IMR-90 (cell line): ENCODE results near the gene TBXAS1. TPM values are rescaled to one million over a fixed set of nuclear protein-coding genes. Genes with fewer than 3 reads are reported as not detected.

Source experiments
- ATAC-seq: fragments of 200-7000 bp; cut with Tn5 transposase; 2 replicates; pipeline ENCODE4 v1.9.1; 2020; ENCODE audit warnings: low read depth, mild to moderate bottlenecking, moderate library complexity
- BruUV-seq: library from RNA; stranded (reverse); fragments of 400-500 nt; replicated peaks from 2 replicates; lab custom pipeline; 2021; lab: Mats Ljungman, UMichigan
- CTCF ChIA-PET: fragments of 300-600 bp; formaldehyde crosslinking; extraction: SDS; loops from one replicate; lab custom pipeline; 2021; ENCODE audit warnings: antibody characterized with exemption; lab: Yijun Ruan, JAX
- POLR2A ChIA-PET: fragments of 300-600 bp; sonication (Branson Sonifier 250); formaldehyde crosslinking; loops from one replicate; lab custom pipeline; 2022; ENCODE audit warnings: antibody characterized with exemption; ENCODE audit not compliant: unreplicated experiment; lab: Charles Lee
- DNase-seq: peaks from one replicate; pipeline ENCODE4 v3.0.0; 2013
- H2AFZ ChIP-seq: replicated peaks from 2 replicates; pipeline ENCODE3; 2013; ENCODE audit warnings: low read length, mild to moderate bottlenecking; ENCODE audit not compliant: poor library complexity
- H2AK5ac ChIP-seq: 2 replicates; pipeline ENCODE4 v1.6.1; 2013; ENCODE audit warnings: low read depth, low read length, inconsistent platforms
- H2AK9ac ChIP-seq: replicated peaks from 2 replicates; pipeline ENCODE3; 2013; ENCODE audit warnings: mild to moderate bottlenecking, low read depth, low read length, moderate library complexity; ENCODE audit not compliant: poor library complexity
- H2BK120ac ChIP-seq: 2 replicates; pipeline ENCODE4 v1.6.1; 2013; ENCODE audit warnings: low read depth, low read length, inconsistent platforms
- H2BK15ac ChIP-seq: 3 replicates; pipeline ENCODE4 v1.6.1; 2013; ENCODE audit warnings: low read depth, low read length, inconsistent platforms
- H2BK20ac ChIP-seq: 2 replicates; pipeline ENCODE4 v1.6.1; 2013; ENCODE audit warnings: low read depth, mild to moderate bottlenecking, inconsistent platforms, low read length, moderate library complexity
- H2BK5ac ChIP-seq: 2 replicates; pipeline ENCODE4 v1.6.1; 2013; ENCODE audit warnings: mild to moderate bottlenecking, low read depth, low read length, inconsistent platforms; ENCODE audit not compliant: poor library complexity, severe bottlenecking
- H3K14ac ChIP-seq: replicated peaks from 2 replicates; pipeline ENCODE4 v1.6.1; 2013; ENCODE audit warnings: low read depth, low read length, inconsistent platforms
- H3K18ac ChIP-seq: 2 replicates; pipeline ENCODE4 v1.6.1; 2013; ENCODE audit warnings: low read depth, low read length, control low read depth
- H3K23ac ChIP-seq: 2 replicates; pipeline ENCODE4 v1.6.1; 2013; ENCODE audit warnings: low read depth, low read length, inconsistent platforms
- H3K27ac ChIP-seq: 2 replicates; pipeline ENCODE4 v1.5.1; 2013; ENCODE audit warnings: mild to moderate bottlenecking, control low read depth, low read length; ENCODE audit not compliant: insufficient read depth
- H3K27me3 ChIP-seq: 2 replicates; pipeline ENCODE4 v1.6.1; 2013; ENCODE audit warnings: low read length; ENCODE audit not compliant: control insufficient read depth, insufficient read depth
- H3K36me3 ChIP-seq: 2 replicates; pipeline ENCODE4 v1.6.1; 2013; ENCODE audit warnings: low read length, mixed read lengths; ENCODE audit not compliant: control insufficient read depth, insufficient read depth
- H3K4ac ChIP-seq: 2 replicates; pipeline ENCODE4 v1.6.1; 2013; ENCODE audit warnings: low read depth, low read length, inconsistent platforms
- H3K4me1 ChIP-seq: 2 replicates; pipeline ENCODE4 v1.6.1; 2013; ENCODE audit warnings: low read length, mixed read lengths; ENCODE audit not compliant: control insufficient read depth, insufficient read depth
- H3K4me2 ChIP-seq: 2 replicates; pipeline ENCODE4 v1.6.1; 2013; ENCODE audit warnings: low read depth, mild to moderate bottlenecking, control low read depth, low read length, moderate library complexity
- H3K4me3 ChIP-seq: 2 replicates; pipeline ENCODE4 v1.5.1; 2013; ENCODE audit warnings: low read depth, mild to moderate bottlenecking, control low read depth, low read length, moderate library complexity; ENCODE audit not compliant: insufficient read depth
- H3K56ac ChIP-seq: 2 replicates; pipeline ENCODE4 v1.6.1; 2013; ENCODE audit warnings: low read length, inconsistent platforms; ENCODE audit not compliant: insufficient read depth; ENCODE audit errors: extremely low read depth
- H3K79me1 ChIP-seq, 2 experiments: 2 replicates each; pipeline ENCODE4 v1.6.1; 2013; ENCODE audit warnings: low read length in 2 of 2, inconsistent platforms in 1 of 2, low read depth in 1 of 2
- H3K9ac ChIP-seq: 2 replicates; pipeline ENCODE4 v1.6.1; 2013; ENCODE audit warnings: low read depth, low read length, control low read depth
- H3K9me1 ChIP-seq: 2 replicates; pipeline ENCODE4 v1.6.1; 2013; ENCODE audit warnings: low read length, inconsistent platforms; ENCODE audit not compliant: insufficient read depth
- H3K9me3 ChIP-seq: 2 replicates; pipeline ENCODE4 v1.6.1; 2013; ENCODE audit warnings: low read length; ENCODE audit not compliant: control insufficient read depth, insufficient read depth
- H4K20me1 ChIP-seq: 2 replicates; pipeline ENCODE4 v1.6.1; 2013; ENCODE audit warnings: low read length, inconsistent platforms; ENCODE audit not compliant: insufficient read depth
- H4K5ac ChIP-seq: 2 replicates; pipeline ENCODE4 v1.6.1; 2013; ENCODE audit warnings: mild to moderate bottlenecking, low read depth, low read length, control low read depth
- H4K8ac ChIP-seq, 2 experiments: 2 replicates each; pipeline ENCODE4 v1.6.1; 2013; ENCODE audit warnings: low read depth in 2 of 2, low read length in 2 of 2, control low read depth in 1 of 2, inconsistent platforms in 1 of 2
- H4K91ac ChIP-seq: 2 replicates; pipeline ENCODE4 v1.6.1; 2013; ENCODE audit warnings: low read depth, low read length, inconsistent platforms; ENCODE audit not compliant: insufficient read depth
- BHLHE40 ChIP-seq: fragments of 150-350 bp; IDR thresholded peaks from 2 replicates; pipeline ENCODE4 v1.6.1; 2016; ENCODE audit warnings: mild to moderate bottlenecking, low read depth, low read length
- CEBPB ChIP-seq: IDR thresholded peaks from 2 replicates; pipeline ENCODE4 v1.6.1; 2012; ENCODE audit warnings: low read depth, low read length, improper control_type of control experiment
- CHD1 ChIP-seq: IDR thresholded peaks from 2 replicates; pipeline ENCODE4 v1.6.1; 2012; ENCODE audit warnings: low read depth, low read length, improper control_type of control experiment
- FOS ChIP-seq: fragments of 150-350 bp; IDR thresholded peaks from 2 replicates; pipeline ENCODE4 v1.6.1; 2016; ENCODE audit warnings: low read depth, low read length
- MAFK ChIP-seq: IDR thresholded peaks from 2 replicates; pipeline ENCODE4 v1.6.1; 2012; ENCODE audit warnings: low read depth, low read length, improper control_type of control experiment
- MXI1 ChIP-seq: IDR thresholded peaks from 2 replicates; pipeline ENCODE4 v1.6.1; 2012; ENCODE audit warnings: low read depth, mild to moderate bottlenecking, low read length, moderate library complexity, borderline replicate concordance
- NFE2L2 ChIP-seq: fragments of 150-350 bp; IDR thresholded peaks from 2 replicates; pipeline ENCODE4 v1.6.1; 2016; ENCODE audit warnings: low read depth, mild to moderate bottlenecking, low read length
- POLR2A ChIP-seq: IDR thresholded peaks from 2 replicates; pipeline ENCODE4 v1.6.1; 2012; ENCODE audit warnings: mild to moderate bottlenecking, low read depth, low read length
- RAD21 ChIP-seq: IDR thresholded peaks from 2 replicates; pipeline ENCODE4 v1.6.1; 2012; ENCODE audit warnings: low read length, improper control_type of control experiment
- RCOR1 ChIP-seq: IDR thresholded peaks from 2 replicates; pipeline ENCODE4 v1.6.1; 2012; ENCODE audit warnings: mild to moderate bottlenecking, low read length, improper control_type of control experiment; ENCODE audit not compliant: insufficient replicate concordance
- RFX5 ChIP-seq: IDR thresholded peaks from 2 replicates; pipeline ENCODE4 v1.8.0; 2012; ENCODE audit warnings: low read depth, mild to moderate bottlenecking, low read length, moderate library complexity
- WGBS, 2 experiments: methylation state at CpG; one replicate each; pipeline versions ENCODE4 v1.1.5 to v1.1.7; 2013; ENCODE audit warnings: missing lambda C conversion rate in 2 of 2; ENCODE audit not compliant: insufficient read length in 1 of 2; ENCODE audit errors: extremely low coverage in 2 of 2; 5-methylcytosine and 5-hydroxymethylcytosine counted together
- dilution Hi-C: fragments of 300-500 bp; cut with HindIII; formaldehyde crosslinking; loops from one replicate; pipeline ENCODE4 v1.14.3; 2018; ENCODE audit warnings: low sequenced_read_pairs; ENCODE audit not compliant: unreplicated experiment
- in situ Hi-C: fragments of 300-500 bp; cut with MboI; formaldehyde crosslinking; loops from 3 replicates; pipeline ENCODE4 v1.14.3; 2019; ENCODE audit warnings: low sequenced_read_pairs, inconsistent platforms, mixed read lengths
- intact Hi-C: fragments of 100-400 bp; cut with micrococcal nuclease; formaldehyde crosslinking; loops from 2 replicates; pipeline ENCODE4 v1.10.0; 2022
- polyA plus RNA-seq, 3 experiments: library from polyadenylated mRNA; depleted of rRNA; stranded (reverse); fragments of >200 nt; gene quantifications; 2 replicates each; pipeline ENCODE4 v1.2.3, GENCODE V29; 2012; ENCODE audit warnings: low replicate concordance in 1 of 3
- total RNA-seq: library from RNA; depleted of rRNA; stranded (reverse); fragments of >200 nt; gene quantifications from 2 replicates; pipeline ENCODE4 v1.2.3, GENCODE V29; 2012
- TF ChIP-seq, protein P1 (sequence below): fragments of 150-350 bp; IDR thresholded peaks from 2 replicates; pipeline ENCODE4 v1.6.1; 2017; ENCODE audit warnings: mild to moderate bottlenecking, antibody characterized with exemption, low read length, low read depth
- TF ChIP-seq, protein P2 (sequence below): fragments of 150-350 bp; IDR thresholded peaks from 2 replicates; pipeline ENCODE4 v1.6.1; 2016; ENCODE audit warnings: low read depth, mild to moderate bottlenecking, low read length, moderate library complexity, borderline replicate concordance
- TF ChIP-seq, protein P3 (sequence below): conservative IDR thresholded peaks from 2 replicates; pipeline ENCODE4 v1.5.1; 2012; ENCODE audit warnings: mild to moderate bottlenecking, low read depth, low read length, improper control_type of control experiment

The TBXAS1 gene
- total and polyA plus RNA-seq, 2 of the 4 experiments (the other 2 are of a cell fraction), result 5.9 to 10.8 TPM

DNA sequence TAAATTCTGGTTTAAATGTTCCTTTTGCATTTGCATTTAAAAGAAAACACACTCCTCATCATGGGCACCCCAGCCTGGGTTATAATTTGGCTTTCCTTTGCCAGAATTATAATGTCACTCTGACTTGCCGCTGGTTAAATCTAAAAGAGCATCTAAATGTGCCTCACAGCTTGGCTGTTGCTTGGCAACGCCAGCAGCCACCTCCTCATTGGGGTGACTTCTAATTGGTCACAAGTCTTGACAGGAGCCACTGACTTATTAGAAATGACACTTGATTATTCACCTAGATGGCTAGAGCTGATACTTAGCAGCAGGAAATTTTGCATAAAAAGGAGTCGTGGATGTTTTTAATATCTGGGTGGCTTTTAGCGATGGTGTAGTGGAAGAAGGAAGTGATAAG lies 114.3 kb downstream of the TBXAS1 start:
- Histone ChIP-seq H3K4ac (no peak overlapping the region), H3K56ac (no peak overlapping the region), H3K27ac (no peak overlapping the region), H2BK20ac (no peak overlapping the region), H4K8ac (no peak overlapping the region), H2BK5ac (no peak overlapping the region), H2BK120ac (no peak overlapping the region), H3K18ac (no peak overlapping the region), H2AFZ (no peak overlapping the region), H4K91ac (no peak overlapping the region), H3K4me1 (0 out of 2 replicates have a peak, but pooled peaks cover 1% of the 10 kb centered on the region), H3K9me1 (no peaks in the 10 kb centered on the region), H3K4me3 (no peak overlapping the region), H3K23ac (no peak overlapping the region), H4K20me1 (no peaks in the 10 kb centered on the region), H4K5ac (no peak overlapping the region), H3K27me3 (no peaks in the 10 kb centered on the region), H3K36me3 (peaks cover under 1% of the 10 kb centered on the region), H3K79me1 (no peaks in the 10 kb centered on the region), H3K9ac (no peak overlapping the region), H3K9me3 (peaks cover 10% of the 10 kb centered on the region), H2AK9ac (no peak overlapping the region), H2AK5ac (no peak overlapping the region), H3K14ac (no peak overlapping the region), H3K4me2 (no peak overlapping the region), H2BK15ac (no peak overlapping the region)
- WGBS, 2 experiments, result 86 to 100% methylated on average over 1 of the region's 4 CpGs
- BruUV-seq, result no TSS peak
- in situ Hi-C loops (no loop called here), dilution Hi-C loops (no loop called here), intact Hi-C loops (no loop called here)
- ChIA-PET CTCF (interaction anchor here (0.6 to 1.8 kb wide), 3 partner anchors 9 to 113 kb away, joined by 4 read pairs; no protein-coding TSS in a partner anchor), POLR2A (no interaction called here)
- DNase-seq (no peak), ATAC-seq (no peak)
- TF ChIP-seq POLR2A (no peak), RFX5 (no peak), FOS (no peak), RCOR1 (no peak), CEBPB (no peak), BHLHE40 (no peak), MAFK (no peak), RAD21 (no peak), NFE2L2 (no peak), CHD1 (no peak), MXI1 (no peak)
- TF ChIP-seq, protein P1, sequence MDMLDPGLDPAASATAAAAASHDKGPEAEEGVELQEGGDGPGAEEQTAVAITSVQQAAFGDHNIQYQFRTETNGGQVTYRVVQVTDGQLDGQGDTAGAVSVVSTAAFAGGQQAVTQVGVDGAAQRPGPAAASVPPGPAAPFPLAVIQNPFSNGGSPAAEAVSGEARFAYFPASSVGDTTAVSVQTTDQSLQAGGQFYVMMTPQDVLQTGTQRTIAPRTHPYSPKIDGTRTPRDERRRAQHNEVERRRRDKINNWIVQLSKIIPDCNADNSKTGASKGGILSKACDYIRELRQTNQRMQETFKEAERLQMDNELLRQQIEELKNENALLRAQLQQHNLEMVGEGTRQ, result no peak
- TF ChIP-seq, protein P2, sequence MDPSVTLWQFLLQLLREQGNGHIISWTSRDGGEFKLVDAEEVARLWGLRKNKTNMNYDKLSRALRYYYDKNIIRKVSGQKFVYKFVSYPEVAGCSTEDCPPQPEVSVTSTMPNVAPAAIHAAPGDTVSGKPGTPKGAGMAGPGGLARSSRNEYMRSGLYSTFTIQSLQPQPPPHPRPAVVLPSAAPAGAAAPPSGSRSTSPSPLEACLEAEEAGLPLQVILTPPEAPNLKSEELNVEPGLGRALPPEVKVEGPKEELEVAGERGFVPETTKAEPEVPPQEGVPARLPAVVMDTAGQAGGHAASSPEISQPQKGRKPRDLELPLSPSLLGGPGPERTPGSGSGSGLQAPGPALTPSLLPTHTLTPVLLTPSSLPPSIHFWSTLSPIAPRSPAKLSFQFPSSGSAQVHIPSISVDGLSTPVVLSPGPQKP, result no peak
- TF ChIP-seq, protein P3, sequence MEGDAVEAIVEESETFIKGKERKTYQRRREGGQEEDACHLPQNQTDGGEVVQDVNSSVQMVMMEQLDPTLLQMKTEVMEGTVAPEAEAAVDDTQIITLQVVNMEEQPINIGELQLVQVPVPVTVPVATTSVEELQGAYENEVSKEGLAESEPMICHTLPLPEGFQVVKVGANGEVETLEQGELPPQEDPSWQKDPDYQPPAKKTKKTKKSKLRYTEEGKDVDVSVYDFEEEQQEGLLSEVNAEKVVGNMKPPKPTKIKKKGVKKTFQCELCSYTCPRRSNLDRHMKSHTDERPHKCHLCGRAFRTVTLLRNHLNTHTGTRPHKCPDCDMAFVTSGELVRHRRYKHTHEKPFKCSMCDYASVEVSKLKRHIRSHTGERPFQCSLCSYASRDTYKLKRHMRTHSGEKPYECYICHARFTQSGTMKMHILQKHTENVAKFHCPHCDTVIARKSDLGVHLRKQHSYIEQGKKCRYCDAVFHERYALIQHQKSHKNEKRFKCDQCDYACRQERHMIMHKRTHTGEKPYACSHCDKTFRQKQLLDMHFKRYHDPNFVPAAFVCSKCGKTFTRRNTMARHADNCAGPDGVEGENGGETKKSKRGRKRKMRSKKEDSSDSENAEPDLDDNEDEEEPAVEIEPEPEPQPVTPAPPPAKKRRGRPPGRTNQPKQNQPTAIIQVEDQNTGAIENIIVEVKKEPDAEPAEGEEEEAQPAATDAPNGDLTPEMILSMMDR, result no peak
